Activated effector memory CD4-positive, alpha-beta T cell treated with anti-CD3 and anti-CD28 coated beads, Interleukin-2, amount 50 U/mL, for 16 hours (primary cell): Measurements from ENCODE around the gene NECTIN4.
A peak's percentile ranks its signal among the peaks of the same experiment; 100 is the strongest.
"Not testable (repeated sequence)": the region's sequence is repeated elsewhere in the genome, so short reads cannot be mapped to it uniquely, and the experiment has no call there.

Source experiments
- DNase-seq: peaks from one replicate; pipeline ENCODE4 v3.0.0-alpha.2; 2020

Gene NECTIN4

DNA sequence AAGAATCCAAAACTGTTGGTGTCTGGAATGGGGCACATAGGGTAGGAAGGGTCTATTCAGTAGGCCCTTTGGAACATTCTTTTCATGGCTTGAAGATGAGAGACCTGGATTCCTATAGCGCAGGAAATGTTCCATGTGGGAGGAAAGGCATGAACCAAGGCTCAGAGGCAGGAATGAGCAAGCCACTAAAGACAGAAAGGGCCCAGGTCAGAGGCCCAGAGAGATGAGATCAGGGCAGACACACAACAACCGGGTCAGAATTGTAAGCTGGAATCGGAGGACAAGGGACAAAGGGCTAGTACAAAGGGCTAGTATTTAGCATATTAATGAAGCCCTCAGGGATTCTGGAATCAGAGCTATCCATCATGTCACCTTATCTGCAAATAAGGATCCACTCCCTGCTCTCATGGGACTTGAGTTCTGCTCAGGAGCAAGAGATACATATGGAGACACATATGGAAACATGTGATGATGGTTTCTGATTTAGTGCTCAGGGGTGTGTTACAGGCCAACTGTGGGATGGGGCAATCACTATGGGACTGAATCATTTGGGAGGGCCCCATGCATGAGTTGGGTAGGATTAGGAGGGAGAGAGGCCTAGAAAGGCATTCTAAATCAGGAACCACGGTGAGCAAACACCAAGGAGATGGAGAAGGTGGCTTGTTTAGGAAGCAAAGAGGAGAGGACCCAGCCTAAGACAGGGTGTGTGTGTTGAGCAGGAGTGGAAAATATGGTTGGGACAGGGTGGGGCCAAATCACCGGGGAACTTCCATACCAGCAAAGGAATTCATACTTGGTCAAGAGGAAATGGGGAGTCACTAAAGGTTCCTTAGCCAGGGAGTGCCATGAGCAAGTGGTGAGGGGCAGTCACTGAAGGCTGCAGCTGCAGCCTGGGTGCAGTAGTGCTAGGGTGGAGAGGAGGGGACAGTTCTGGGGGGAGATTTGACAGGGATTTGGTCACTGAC lies 8.6 kb downstream of the NECTIN4 start:
- no peak for DNase-seq

DNA sequence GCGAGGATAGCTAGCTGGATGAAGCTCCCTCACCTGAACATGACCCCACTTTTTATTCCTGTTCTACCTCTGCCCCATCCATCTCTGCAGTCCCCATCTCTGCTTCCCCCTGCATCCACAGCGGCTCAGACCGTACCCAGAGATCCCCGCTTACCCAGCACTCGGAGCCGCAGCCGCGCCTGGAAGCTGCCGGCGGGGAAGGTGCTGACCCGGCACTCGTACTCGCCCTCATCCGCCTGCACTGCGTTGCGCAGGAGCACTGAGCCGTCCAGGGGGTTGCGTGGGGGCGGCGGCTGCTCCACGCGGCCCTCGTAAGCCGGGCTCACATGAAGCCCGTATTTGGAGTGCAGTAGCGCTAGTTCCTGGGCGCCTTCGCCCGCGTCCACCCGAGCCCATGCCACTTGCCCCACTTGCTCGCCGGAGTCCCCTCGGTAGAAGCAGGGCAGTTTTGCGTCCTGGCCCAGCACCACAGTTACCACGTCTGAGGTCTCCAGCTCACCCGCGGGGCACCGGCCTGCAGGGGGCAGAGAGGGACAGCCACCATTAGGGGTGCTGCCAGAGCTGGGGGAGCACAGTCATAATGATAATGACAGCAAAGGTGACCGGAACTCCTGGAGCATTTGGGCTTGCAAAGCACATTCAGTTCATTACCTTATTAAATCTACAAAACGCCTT lies 9.8 kb downstream of the NECTIN4 start:
- no peak for DNase-seq

- no peak for DNase-seq
Observed at GRCh38 chr1:161077426-161077825, 11.9 kb downstream of the NECTIN4 start.

DNA sequence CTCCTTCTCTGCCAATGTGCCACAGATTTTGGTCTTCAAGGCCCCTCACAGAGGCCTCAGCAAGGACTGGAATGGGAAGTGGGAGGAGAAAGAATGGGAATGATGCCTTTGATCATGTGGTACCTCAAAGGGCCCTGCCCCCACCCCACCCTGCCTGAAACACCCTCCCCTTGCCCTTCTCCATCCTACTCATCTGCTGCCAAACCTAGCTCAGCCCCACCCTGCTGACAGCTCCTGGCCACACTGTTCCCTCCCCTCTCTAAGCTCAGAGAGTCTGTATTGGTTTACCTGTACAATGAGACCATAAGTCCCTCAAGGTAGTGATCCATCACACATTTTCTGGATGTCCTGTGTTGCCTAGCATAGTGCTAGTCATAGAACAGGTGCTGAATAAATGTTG lies 12.9 kb downstream of the NECTIN4 start:
- no peak for DNase-seq

DNA sequence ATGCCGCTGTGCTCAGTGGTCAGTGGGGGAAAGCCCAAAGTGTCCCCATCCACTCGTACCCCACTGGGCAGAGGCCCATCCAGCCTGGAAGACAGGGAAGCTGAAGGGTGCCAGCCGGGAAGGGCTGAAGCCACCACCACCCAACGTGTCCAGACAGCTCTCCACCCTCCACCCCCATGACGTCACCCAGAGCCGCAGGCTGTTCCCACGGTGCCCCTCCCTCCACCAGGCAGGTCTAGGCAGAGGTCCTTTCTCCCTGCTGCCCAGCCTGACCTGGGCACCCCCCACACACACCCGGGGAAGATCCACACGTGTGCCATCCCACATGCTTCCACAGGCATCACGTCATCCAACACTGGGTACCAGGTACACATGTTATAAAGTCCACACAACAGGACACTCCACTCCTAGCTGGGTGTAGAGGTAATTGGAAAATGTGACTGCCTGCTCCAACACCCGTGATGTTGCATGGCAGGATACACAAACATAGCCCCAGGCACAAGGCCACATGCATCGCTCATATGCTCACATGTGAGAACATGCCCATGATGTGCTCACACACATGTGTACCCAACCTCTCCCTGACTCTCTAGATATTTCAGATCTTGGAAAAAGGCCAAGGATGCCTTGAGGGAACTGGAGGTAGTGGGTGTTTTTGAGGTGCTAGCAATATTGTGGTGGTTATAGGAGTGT lies 14.5 kb downstream of the NECTIN4 start:
- no peak for DNase-seq

DNA sequence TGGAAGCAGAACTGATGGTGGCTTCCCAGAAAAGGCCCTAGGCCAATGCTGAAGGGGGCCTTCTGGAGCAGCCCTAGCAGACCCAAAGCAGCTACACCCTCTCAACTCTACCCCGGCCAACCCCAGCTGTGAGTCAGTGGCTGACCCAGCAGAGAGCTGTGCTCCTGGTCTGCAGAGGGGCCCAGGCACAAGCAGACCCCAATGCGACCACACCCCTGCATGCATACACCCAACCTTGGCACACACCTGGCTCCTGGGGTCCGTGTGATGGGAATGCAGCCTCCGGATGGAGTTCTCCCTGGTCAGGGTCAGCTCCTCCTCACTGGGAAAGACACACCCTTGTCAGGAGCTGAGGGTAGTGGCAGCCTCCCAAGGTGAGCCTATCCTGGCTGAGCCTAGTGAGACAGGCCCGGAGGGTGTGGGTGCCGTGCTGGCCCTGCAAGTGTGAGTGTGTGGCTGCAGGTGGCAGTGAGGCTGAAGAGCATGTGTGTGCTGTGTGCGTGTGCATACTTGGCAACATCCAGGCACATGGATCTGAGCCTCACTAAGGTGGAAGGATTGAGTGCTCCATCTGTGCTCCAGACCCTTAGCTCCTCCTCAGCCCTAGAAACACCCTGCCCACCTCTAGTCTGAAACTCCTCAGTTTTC lies 15.8 kb downstream of the NECTIN4 start:
- DNase-seq = no peak

- no peak for DNase-seq
Observed at GRCh38 chr1:161072751-161073449, 16.5 kb downstream of the NECTIN4 start.

GRCh38 chr1:161071886-161072371 lies 17.4 kb downstream of the NECTIN4 start:
- peak; percentile 75 for DNase-seq

- DNase-seq = no peak
Observed at GRCh38 chr1:161070761-161071160, 18.6 kb downstream of the NECTIN4 start.

- peak; percentile 92 for DNase-seq
Observed at GRCh38 chr1:161069731-161070270, 19.6 kb downstream of the NECTIN4 start, which contains the start of gene ARHGAP30. TSS of gene ARHGAP30 (minus strand) at chr1:161069891. CDS start at chr1:161069624, 267 bp downstream.

- DNase-seq = peak; percentile 67
Observed at GRCh38 chr1:161069241-161069640, 20.1 kb downstream of the NECTIN4 start.

DNA sequence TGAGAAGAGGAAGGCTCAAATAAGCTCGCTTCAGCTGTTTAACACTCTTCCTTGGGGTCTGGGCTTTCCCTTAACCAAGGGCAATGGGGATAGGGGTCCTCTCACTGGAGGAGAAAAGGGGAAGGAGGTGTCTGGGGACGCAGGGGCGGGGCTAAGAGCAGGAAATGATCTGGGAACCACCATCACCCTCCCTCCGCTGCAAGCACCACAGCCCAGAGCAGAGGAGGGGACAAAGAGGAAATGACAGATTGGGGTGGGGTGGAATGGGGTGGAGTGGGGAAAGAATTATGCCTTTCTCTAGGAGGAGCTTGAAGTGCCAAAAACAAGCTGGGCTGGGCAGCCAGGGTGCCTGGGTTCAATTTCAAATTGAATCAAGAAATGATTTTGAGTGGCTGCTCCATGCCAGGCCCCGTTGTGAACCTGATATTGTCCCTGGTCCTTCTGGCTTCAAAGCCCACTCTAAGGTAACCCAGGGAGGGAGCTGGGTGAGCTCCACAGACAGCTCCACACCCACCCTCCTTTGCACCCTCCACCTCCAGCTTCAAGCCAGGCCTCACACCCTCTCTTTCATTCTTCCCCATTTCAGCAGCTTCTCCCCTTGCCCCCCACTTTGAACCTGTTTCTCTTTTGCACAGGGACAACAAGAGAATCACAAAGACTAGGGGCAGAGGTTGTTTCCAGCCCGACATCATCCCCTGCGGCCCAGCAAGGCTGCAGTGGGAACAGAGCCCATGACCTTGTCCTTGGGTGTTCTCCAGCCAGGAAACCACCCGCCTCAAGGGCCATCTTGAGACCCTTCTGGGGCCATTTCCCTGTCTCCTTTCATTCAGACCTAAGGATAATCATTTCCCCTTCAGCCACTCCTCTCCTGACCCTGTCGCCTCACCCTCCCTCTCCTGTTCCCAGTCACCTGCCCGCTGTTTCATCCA lies 20.8 kb downstream of the NECTIN4 start:
- DNase-seq = peak; percentile 91

GRCh38 chr1:161066694-161067093 lies 22.7 kb downstream of the NECTIN4 start:
- no peak for DNase-seq

DNA sequence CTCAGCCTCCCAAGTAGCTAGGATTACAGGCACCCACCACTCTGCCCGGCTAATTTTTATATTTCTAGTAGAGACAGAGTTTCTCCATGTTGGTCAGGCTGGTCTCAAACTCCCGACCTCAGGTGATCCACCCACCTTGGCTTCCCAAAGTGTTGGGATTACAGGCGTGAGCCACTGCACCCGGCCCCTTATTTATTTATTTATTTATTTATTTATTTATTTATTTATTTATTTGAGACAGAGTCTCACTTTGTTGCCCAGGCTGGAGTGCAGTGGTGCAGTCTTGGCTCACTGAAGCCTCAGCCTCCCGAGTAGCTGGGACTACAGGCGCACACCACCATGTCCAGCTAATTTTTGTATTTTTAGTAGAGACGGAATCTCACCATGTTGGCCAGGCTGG lies 23.7 kb downstream of the NECTIN4 start:
- DNase-seq = not testable (repeated sequence)

DNA sequence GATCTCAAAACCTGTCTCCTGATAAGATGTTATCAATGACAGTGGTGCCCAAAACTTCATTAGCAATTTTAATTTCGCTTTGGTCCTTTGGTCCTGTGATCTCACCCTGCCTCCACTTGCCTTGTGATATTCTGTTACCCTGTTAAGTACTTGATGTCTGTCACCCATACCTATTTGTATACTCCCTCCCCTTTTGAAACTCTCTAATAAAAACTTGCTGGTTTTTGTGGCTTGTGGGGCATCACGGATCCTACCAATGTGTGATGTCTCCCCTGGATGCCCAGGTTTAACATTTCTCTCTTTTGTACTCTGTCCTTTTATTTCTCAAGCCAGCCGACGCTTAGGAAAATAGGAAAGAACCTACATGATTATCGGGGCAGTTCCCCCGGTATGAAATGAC lies 25.4 kb downstream of the NECTIN4 start:
- not testable (repeated sequence) for DNase-seq

DNA sequence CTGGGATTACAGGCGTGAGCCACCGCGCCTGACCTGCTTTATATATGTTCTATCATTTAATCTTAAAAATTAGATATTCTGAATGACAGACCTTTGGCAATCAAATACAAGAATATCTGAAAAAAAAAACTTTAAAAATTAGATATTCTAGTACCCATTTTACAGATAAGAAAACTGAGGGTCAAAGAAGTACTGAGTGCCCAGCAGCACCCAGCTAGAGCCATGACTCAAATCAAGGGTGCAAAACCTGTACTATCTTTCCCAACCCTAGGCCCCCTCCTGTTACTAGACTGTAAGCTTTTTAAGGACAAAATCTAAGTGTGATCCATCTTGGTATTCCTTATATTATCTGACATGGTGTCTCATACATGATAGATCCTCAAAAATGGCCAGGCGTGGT lies 27.9 kb downstream of the NECTIN4 start:
- no peak for DNase-seq

- no peak for DNase-seq
Observed at GRCh38 chr1:161059293-161059692, 30.1 kb downstream of the NECTIN4 start.

GRCh38 chr1:161054805-161055204 lies 34.6 kb downstream of the NECTIN4 start:
- no peak for DNase-seq

DNA sequence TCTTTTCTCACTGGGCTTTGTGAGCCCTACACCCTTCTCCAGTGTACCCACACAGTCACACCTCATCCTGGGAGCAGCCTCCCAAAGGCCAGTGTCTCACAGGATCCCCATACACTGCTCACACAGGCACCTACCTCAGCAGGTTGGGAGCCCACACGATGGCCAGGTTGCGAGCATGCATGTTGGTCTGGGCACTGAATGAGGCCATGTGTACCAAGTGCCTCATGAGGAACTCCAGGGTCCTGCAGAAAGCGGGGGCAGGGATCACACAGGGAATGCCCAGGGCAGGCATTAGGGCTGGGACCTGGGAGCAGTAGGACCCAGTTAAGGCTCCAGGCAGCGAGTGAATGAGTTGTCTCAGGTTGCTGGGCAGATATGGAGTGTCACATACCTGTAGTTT lies 35.1 kb downstream of the NECTIN4 start:
- DNase-seq = no peak

- DNase-seq = no peak
Observed at GRCh38 chr1:161052899-161053298, 36.5 kb downstream of the NECTIN4 start.

DNA sequence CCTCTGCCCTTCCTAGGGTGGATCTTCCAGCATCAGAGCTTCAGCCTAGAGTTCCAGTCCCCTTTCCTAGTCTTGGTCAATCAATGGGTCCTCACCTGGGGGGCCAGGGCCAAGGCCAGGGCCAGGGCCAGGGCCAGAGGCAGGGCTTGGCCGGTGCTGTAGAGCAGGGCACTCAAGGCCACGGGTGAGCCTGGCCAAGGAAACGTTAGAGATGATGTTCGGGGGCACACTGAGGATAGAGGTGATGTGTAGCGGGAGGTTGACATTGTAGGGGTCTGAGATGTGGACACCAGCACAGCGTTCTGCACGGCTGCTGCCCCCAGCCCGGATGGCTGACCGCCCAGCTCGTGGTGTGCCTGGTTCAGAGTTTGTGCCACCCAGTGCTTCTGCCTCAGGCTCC lies 38.1 kb downstream of the NECTIN4 start:
- no peak for DNase-seq
